Measurements from ENCODE around the gene HES5. TPM values are rescaled to one million over a fixed set of nuclear protein-coding genes. Genes with fewer than 3 reads are reported as not detected.

Gene HES5
- total and polyA plus RNA-seq, 2 of the 4 experiments (the other 2 are of a cell fraction) = not detected

DNA sequence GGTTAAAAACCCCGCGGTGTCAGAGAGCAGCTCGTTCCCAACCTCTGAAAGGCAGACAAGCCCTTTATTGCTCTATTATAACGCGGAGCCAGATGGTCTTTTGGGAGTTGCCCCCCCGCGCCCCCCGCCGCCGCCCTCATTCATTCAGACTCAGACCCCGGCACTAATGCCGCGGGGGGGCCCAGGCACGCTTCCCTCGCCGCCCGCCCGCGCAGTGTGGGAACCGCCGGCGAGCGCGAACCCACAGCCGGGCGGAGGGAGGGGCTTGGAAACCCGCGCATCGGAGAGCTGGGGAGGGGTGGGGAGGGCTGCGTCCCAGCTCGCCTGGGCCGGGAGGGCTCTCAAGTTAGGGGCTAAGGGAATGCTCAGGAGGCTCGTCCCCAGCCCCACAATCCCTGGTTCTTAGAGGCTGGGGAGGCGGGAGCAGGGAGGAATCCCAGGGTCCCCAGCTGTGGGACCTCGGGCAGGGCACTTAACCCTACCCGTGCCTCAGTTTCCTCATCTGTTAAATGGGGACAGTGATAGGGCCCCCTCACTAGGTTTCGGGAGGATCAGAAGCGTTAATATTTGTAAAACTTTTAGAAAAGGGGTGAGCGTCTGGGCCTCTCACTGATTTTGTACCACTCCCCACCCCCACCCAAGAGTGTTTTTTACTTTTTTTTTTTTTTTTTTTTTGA, 10.9 kb upstream of the HES5 start:
- in situ Hi-C loops (cut with MboI; ENCODE audit: low sequenced_read_pairs) = loop anchor here (5.0 to 25.0 kb wide), 2 partner anchors 129 to 354 kb away; partner anchors contain the start of genes FAAP20 and PEX10
- no peak for TF ChIP-seq RAD21 (IDR thresholded peaks at IDR 0.05; ENCODE audit: low read length)
- no peak for TF ChIP-seq SMC3 (IDR thresholded peaks at IDR 0.05; ENCODE audit: low read depth, low read length)
- no peak for TF ChIP-seq POLR2A (IDR thresholded peaks at IDR 0.05; ENCODE audit: low read depth, low read length)
- TF ChIP-seq, protein P1, sequence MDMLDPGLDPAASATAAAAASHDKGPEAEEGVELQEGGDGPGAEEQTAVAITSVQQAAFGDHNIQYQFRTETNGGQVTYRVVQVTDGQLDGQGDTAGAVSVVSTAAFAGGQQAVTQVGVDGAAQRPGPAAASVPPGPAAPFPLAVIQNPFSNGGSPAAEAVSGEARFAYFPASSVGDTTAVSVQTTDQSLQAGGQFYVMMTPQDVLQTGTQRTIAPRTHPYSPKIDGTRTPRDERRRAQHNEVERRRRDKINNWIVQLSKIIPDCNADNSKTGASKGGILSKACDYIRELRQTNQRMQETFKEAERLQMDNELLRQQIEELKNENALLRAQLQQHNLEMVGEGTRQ (IDR thresholded peaks at IDR 0.05; ENCODE audit: low read depth, low read length) = no peak
- TF ChIP-seq BHLHE40 (IDR thresholded peaks at IDR 0.05; ENCODE audit: low read depth, low read length) = no peak
- TF ChIP-seq RFX5 (IDR thresholded peaks at IDR 0.05; ENCODE audit: low read depth, low read length) = no peak
- no peak for TF ChIP-seq MXI1 (IDR thresholded peaks at IDR 0.05; ENCODE audit: borderline replicate concordance, low read depth, low read length)
- no peak for TF ChIP-seq CHD1 (IDR thresholded peaks at IDR 0.05; ENCODE audit: low read depth, low read length)
- no peak for TF ChIP-seq MAFK (IDR thresholded peaks at IDR 0.05; ENCODE audit: low read depth, low read length)
- TF ChIP-seq NFE2L2 (IDR thresholded peaks at IDR 0.05; ENCODE audit: low read depth, low read length) = no peak
- TF ChIP-seq FOS (IDR thresholded peaks at IDR 0.05; ENCODE audit: low read depth, low read length) = no peak
- TF ChIP-seq, protein P2, sequence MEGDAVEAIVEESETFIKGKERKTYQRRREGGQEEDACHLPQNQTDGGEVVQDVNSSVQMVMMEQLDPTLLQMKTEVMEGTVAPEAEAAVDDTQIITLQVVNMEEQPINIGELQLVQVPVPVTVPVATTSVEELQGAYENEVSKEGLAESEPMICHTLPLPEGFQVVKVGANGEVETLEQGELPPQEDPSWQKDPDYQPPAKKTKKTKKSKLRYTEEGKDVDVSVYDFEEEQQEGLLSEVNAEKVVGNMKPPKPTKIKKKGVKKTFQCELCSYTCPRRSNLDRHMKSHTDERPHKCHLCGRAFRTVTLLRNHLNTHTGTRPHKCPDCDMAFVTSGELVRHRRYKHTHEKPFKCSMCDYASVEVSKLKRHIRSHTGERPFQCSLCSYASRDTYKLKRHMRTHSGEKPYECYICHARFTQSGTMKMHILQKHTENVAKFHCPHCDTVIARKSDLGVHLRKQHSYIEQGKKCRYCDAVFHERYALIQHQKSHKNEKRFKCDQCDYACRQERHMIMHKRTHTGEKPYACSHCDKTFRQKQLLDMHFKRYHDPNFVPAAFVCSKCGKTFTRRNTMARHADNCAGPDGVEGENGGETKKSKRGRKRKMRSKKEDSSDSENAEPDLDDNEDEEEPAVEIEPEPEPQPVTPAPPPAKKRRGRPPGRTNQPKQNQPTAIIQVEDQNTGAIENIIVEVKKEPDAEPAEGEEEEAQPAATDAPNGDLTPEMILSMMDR (conservative IDR thresholded peaks at IDR 0.05; ENCODE audit: low read depth, low read length) = no peak
- TF ChIP-seq, protein P3, sequence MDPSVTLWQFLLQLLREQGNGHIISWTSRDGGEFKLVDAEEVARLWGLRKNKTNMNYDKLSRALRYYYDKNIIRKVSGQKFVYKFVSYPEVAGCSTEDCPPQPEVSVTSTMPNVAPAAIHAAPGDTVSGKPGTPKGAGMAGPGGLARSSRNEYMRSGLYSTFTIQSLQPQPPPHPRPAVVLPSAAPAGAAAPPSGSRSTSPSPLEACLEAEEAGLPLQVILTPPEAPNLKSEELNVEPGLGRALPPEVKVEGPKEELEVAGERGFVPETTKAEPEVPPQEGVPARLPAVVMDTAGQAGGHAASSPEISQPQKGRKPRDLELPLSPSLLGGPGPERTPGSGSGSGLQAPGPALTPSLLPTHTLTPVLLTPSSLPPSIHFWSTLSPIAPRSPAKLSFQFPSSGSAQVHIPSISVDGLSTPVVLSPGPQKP (IDR thresholded peaks at IDR 0.05; ENCODE audit: borderline replicate concordance, low read depth, low read length) = no peak
- H3K23ac ChIP-seq (ENCODE audit: low read depth, low read length) = no peak overlapping the region
- H2AK5ac ChIP-seq (ENCODE audit: low read depth, low read length) = no peak overlapping the region
- no peak overlapping the region for H3K14ac ChIP-seq (replicated peaks; ENCODE audit: low read depth, low read length)
- POLR2A ChIA-PET (ENCODE audit: unreplicated experiment) = no interaction called here
- DNase-seq (no peak), ATAC-seq (ENCODE audit: low read depth) (no peak)
- no peak overlapping the region for H3K4ac ChIP-seq (ENCODE audit: low read depth, low read length)
- no peak overlapping the region for H3K56ac ChIP-seq (ENCODE audit: extremely low read depth, insufficient read depth, low read length)
- no peak overlapping the region for H3K4me3 ChIP-seq (ENCODE audit: insufficient read depth, low read depth, low read length)
- H4K20me1 ChIP-seq (ENCODE audit: insufficient read depth, low read length) = no peaks in the 10 kb centered on the region
- WGBS, 2 experiments (ENCODE audit: extremely low coverage in 2 of 2, insufficient read length in 1 of 2) = 7% methylated on average over 5 of the region's 39 CpGs; no CpG with 5 or more reads in 1 of the 2 experiments
- BruUV-seq (replicated peaks) = no TSS peak
- no peak overlapping the region for H3K4me2 ChIP-seq (ENCODE audit: low read depth, low read length)
- H4K8ac ChIP-seq (ENCODE audit: low read depth in 2 of 2, low read length in 2 of 2) = no peak overlapping the region
- H2BK20ac ChIP-seq (ENCODE audit: low read depth, low read length) = no peak overlapping the region
- no peak overlapping the region for H3K18ac ChIP-seq (ENCODE audit: low read depth, low read length)
- H2BK120ac ChIP-seq (ENCODE audit: low read depth, low read length) = no peak overlapping the region
- peaks cover 3% of the 10 kb centered on the region; the same call in 1 of the 2 replicates for H3K27me3 ChIP-seq (ENCODE audit: control insufficient read depth, insufficient read depth, low read length)
- no peak overlapping the region for H3K9ac ChIP-seq (ENCODE audit: low read depth, low read length)
- H2AK9ac ChIP-seq (replicated peaks; ENCODE audit: low read depth, low read length, poor library complexity) = no peak overlapping the region
- H3K36me3 ChIP-seq (ENCODE audit: control insufficient read depth, insufficient read depth, low read length) = no peaks in the 10 kb centered on the region
- no peak overlapping the region for H3K27ac ChIP-seq (ENCODE audit: insufficient read depth, low read length)
- H2AFZ ChIP-seq (replicated peaks; ENCODE audit: low read length, poor library complexity) = no peak overlapping the region
- H3K9me1 ChIP-seq (ENCODE audit: insufficient read depth, low read length) = peaks cover 3% of the 10 kb centered on the region; the same call in 1 of the 2 replicates
- dilution Hi-C loops (cut with HindIII; ENCODE audit: low sequenced_read_pairs, unreplicated experiment) = no loop called here
- peaks cover 2% of the 10 kb centered on the region; the same call in 1 of the 2 replicates for H3K4me1 ChIP-seq (ENCODE audit: control insufficient read depth, insufficient read depth, low read length)
- intact Hi-C loops (cut with micrococcal nuclease) = no loop called here
- no peaks in the 10 kb centered on the region for H3K9me3 ChIP-seq (ENCODE audit: control insufficient read depth, insufficient read depth, low read length)
- no peak overlapping the region for H4K91ac ChIP-seq (ENCODE audit: insufficient read depth, low read depth, low read length)
- CTCF ChIA-PET = interaction anchor here (0.6 kb wide), 1 partner anchor 12 kb away, joined by 8 read pairs; no protein-coding TSS in a partner anchor
- H2BK15ac ChIP-seq (ENCODE audit: low read depth, low read length) = no peak overlapping the region
- no peaks in the 10 kb centered on the region for H3K79me1 ChIP-seq (ENCODE audit: low read depth in 1 of 2, low read length in 2 of 2)
- H2BK5ac ChIP-seq (ENCODE audit: low read depth, low read length, poor library complexity, severe bottlenecking) = no peak overlapping the region
- H4K5ac ChIP-seq (ENCODE audit: low read depth, low read length) = no peak overlapping the region
